NCI-H446 (cell line): ENCODE results near the gene PRRC1.

ENCODE experiments used
- DNase-seq, 2 experiments: peaks; one replicate each; lab custom pipeline; 2025; lab: John Stamatoyannopoulos, UW

PRRC1 gene

GRCh38 chr5:127580731-127581130 lies 63.3 kb downstream of the PRRC1 start:
- DNase-seq, result no peak

- DNase-seq, result no peak
These were observed 64.0 kb downstream of the PRRC1 start for GRCh38 chr5:127581450-127581849.

GRCh38 chr5:127582773-127583370 lies 65.4 kb downstream of the PRRC1 start:
- DNase-seq, result no peak

GRCh38 chr5:127583866-127584265 lies 66.4 kb downstream of the PRRC1 start:
- no peak for DNase-seq

- DNase-seq, result no peak
These were observed 68.2 kb downstream of the PRRC1 start for GRCh38 chr5:127585661-127586060.

- no peak for DNase-seq
These were observed 68.8 kb downstream of the PRRC1 start for GRCh38 chr5:127586066-127586770.

- no peak for DNase-seq
These were observed 69.4 kb downstream of the PRRC1 start for GRCh38 chr5:127586811-127587210.

- no peak for DNase-seq
These were observed 69.9 kb downstream of the PRRC1 start for GRCh38 chr5:127587246-127587917.

GRCh38 chr5:127588368-127588767 lies 70.9 kb downstream of the PRRC1 start:
- DNase-seq, result no peak

GRCh38 chr5:127589309-127590030 lies 72.0 kb downstream of the PRRC1 start:
- DNase-seq, result no peak

GRCh38 chr5:127590156-127590722 lies 72.8 kb downstream of the PRRC1 start:
- no peak for DNase-seq

GRCh38 chr5:127595484-127596368 lies 78.3 kb downstream of the PRRC1 start:
- DNase-seq, result no peak

- DNase-seq, result no peak
These were observed 79.1 kb downstream of the PRRC1 start for GRCh38 chr5:127596501-127596900.

GRCh38 chr5:127599320-127599719 lies 81.9 kb downstream of the PRRC1 start:
- DNase-seq, result no peak

- DNase-seq, result no peak
These were observed 82.4 kb downstream of the PRRC1 start for GRCh38 chr5:127599847-127600246.

GRCh38 chr5:127601111-127601510 lies 83.7 kb downstream of the PRRC1 start:
- DNase-seq, result no peak

GRCh38 chr5:127601601-127602000 lies 84.2 kb downstream of the PRRC1 start:
- no peak for DNase-seq

- no peak for DNase-seq
These were observed 85.0 kb downstream of the PRRC1 start for GRCh38 chr5:127602481-127602880.

- DNase-seq, result no peak
These were observed 85.7 kb downstream of the PRRC1 start for GRCh38 chr5:127602896-127603844.
